ENCODE measurements around the gene DNAJC18.

Gene DNAJC18

DNA sequence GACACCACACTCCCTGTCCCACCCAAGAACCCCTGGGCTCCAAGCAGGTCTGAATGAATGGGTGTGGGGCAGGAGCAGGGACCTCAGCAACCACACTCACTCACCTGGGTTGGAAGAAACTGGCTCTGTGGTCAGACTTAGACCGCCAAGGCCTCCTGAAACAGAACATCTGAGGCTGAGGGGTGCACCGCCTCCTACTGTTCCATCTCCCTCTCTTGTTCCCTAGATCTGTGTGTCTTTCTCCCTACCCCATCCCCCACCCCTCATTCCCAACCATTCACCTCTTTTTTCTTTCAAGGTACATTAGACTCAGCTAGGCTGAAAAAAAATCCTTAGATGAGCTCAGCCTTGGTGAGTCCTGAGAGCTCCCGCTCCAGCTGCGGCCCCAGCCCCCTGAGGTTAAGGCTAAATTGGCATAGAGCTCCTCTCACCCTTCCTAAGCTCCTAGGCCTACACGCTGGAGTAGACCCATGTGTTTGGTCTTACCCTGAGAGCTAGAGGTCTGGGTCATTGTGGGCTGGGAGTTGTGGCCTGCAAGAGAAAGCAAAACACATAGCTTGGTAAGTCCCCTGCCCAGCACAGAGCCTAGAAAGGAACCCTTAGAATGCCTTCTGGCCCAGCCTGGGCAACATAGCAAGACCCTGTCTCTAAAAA is 18.5 kb upstream of the DNAJC18 start:
- Histone ChIP-seq H3K4me3 (ENCODE audit: low read depth, low read length) (no peak overlapping the region), H3K27me3 (replicated peaks) (no peaks in the 10 kb centered on the region), H3K27ac (no peak overlapping the region), H3K36me3 (replicated peaks) (peaks cover 10% of the 10 kb centered on the region)
- TF ChIP-seq, protein P1, sequence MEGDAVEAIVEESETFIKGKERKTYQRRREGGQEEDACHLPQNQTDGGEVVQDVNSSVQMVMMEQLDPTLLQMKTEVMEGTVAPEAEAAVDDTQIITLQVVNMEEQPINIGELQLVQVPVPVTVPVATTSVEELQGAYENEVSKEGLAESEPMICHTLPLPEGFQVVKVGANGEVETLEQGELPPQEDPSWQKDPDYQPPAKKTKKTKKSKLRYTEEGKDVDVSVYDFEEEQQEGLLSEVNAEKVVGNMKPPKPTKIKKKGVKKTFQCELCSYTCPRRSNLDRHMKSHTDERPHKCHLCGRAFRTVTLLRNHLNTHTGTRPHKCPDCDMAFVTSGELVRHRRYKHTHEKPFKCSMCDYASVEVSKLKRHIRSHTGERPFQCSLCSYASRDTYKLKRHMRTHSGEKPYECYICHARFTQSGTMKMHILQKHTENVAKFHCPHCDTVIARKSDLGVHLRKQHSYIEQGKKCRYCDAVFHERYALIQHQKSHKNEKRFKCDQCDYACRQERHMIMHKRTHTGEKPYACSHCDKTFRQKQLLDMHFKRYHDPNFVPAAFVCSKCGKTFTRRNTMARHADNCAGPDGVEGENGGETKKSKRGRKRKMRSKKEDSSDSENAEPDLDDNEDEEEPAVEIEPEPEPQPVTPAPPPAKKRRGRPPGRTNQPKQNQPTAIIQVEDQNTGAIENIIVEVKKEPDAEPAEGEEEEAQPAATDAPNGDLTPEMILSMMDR (IDR thresholded peaks at IDR 0.05; ENCODE audit: low read depth, low read length, missing control alignments), result no peak
- in situ Hi-C loops (cut with HindIII; ENCODE audit: low pct_ligation_motif_present, low sequenced_read_pairs), result no loop called here
- no peak for DNase-seq

DNA sequence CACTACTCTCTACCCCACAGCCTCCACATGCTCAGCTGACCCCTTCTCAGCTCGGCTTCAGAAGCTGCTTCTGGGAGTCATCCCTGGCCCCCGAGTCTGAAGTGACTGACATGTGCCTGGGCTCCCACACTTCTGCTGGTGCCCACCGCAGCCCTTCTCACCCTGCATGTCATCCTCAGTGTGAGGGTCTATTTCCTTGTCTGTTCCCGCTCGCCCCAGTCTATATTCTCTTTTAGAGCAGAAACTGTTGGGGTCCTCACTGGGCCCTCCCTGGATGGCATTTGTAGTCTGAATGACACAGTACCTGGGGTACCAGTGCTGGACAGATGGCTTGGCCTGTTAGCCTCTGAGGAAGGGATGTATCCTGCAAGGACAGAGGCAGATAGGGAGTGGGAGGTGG is 17.9 kb upstream of the DNAJC18 start:
- no peaks in the 10 kb centered on the region for H3K27me3 ChIP-seq (replicated peaks)
- no peak for DNase-seq
- TF ChIP-seq, protein P1 (IDR thresholded peaks at IDR 0.05; ENCODE audit: low read depth, low read length, missing control alignments), result no peak
- H3K4me3 ChIP-seq (ENCODE audit: low read depth, low read length), result no peak overlapping the region
- in situ Hi-C loops (cut with HindIII; ENCODE audit: low pct_ligation_motif_present, low sequenced_read_pairs), result no loop called here
- H3K27ac ChIP-seq, result no peak overlapping the region
- H3K36me3 ChIP-seq (replicated peaks), result peaks cover 12% of the 10 kb centered on the region

DNA sequence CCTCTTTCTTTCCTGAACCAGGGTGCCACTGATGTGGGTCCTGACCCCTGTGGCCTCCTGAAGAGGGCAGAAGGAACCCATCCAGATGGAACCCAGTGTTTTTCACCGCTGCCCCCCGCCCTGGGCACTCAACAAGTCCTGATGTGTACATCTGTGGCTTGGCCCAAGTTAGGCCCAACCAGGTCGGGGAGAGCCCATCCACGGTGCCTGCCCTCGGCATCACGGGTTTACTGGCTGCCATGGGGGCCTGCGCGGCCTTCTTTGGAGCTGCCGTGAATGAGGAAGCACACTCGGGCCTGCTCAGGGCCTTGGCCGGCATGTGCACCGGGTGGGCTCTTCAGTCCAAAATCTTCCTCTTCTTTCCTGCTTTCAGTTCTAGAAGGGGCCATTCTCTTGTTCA is 17.5 kb upstream of the DNAJC18 start:
- H3K27ac ChIP-seq, result no peak overlapping the region
- in situ Hi-C loops (cut with HindIII; ENCODE audit: low pct_ligation_motif_present, low sequenced_read_pairs), result no loop called here
- H3K4me3 ChIP-seq (ENCODE audit: low read depth, low read length), result no peak overlapping the region
- TF ChIP-seq, protein P1 (IDR thresholded peaks at IDR 0.05; ENCODE audit: low read depth, low read length, missing control alignments), result no peak
- H3K36me3 ChIP-seq (replicated peaks), result peaks cover 17% of the 10 kb centered on the region
- H3K27me3 ChIP-seq (replicated peaks), result no peaks in the 10 kb centered on the region
- DNase-seq, result no peak

DNA sequence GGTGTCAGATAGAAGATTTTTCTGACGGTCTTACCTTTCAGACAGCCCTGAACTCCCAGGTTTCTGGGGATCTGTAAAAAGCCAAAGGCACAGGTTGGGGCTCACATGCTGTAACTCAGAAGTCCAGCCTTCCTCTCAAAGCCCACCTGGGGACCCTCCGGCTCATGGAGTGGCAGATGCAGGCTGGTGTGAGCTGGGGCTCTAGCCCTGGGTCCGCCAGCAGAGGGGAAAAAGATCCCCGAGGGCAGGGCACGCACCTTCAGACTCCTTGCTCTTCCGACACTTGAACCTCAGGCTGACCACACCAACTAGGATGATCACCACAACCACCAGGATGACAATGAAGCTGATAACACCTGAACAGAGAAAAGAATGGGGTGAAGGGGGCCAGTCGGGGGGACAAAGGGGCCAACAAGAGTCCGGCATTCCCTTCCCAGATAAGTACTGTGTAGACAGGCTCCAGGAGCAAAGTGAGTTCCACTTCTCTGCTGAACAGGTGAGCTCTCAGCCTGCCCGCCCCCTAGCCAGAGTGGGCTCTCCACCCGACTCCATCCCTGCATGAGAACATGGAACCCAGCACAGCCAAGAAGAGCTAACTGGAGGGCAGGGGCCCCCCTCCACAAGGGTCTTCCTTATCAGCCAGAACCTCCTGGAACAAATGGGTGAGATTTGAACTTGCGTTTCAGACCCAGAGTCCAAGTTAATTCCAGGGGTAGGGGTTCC is 15.4 kb upstream of the DNAJC18 start:
- peaks cover 26% of the 10 kb centered on the region for H3K36me3 ChIP-seq (replicated peaks)
- no peak overlapping the region for H3K27ac ChIP-seq
- TF ChIP-seq, protein P1 (IDR thresholded peaks at IDR 0.05; ENCODE audit: low read depth, low read length, missing control alignments), result no peak
- H3K4me3 ChIP-seq (ENCODE audit: low read depth, low read length), result no peak overlapping the region
- no peak for DNase-seq
- in situ Hi-C loops (cut with HindIII; ENCODE audit: low pct_ligation_motif_present, low sequenced_read_pairs), result no loop called here
- no peaks in the 10 kb centered on the region for H3K27me3 ChIP-seq (replicated peaks)

DNA sequence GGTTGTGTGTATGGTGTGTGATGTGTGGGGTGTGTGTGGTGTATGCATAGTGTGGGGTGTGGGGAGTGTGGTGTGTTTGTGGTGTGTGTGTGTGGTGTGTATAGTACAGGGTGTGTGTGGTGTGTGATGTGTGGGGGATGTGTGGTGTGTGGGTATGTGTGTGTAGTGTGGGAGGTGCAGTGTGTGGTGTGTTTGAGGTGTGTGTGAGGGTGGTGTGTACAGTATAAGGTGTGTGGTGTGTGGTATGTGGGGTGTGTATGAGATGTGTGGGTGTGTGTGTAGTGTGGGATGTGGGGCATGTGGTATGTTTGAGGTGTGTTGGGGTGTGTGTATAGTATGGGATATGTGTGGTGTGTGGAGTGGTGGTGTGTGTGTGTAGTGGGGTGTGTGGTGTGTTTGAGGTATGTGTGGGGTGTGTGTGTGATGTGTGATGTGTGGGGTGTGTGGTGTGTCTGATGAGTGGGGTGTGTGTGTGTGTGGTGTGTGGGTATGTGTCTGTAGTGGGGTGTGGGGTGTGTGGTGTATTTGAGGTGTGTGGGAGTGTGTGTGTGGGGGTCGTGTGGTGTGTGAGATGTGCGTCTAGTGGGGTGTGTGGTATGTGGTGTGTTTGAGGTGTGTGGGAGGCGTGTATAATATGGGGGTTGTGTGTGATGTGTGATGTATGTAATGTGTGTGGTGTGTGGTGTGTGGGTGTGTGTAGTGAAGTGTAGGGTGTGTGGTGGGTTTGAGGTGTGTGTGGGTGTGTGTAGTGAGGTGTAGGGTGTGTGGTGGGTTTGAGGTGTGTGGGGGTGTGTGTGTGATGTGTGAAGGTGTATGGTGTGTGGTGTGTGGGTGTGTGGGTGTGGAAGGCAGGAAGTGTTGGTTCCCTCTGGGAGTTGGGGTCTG is 14.6 kb upstream of the DNAJC18 start:
- Histone ChIP-seq H3K27ac (no peak overlapping the region), H3K27me3 (replicated peaks) (no peaks in the 10 kb centered on the region), H3K36me3 (replicated peaks) (peaks cover 30% of the 10 kb centered on the region), H3K4me3 (ENCODE audit: low read depth, low read length) (no peak overlapping the region)
- TF ChIP-seq, protein P1 (IDR thresholded peaks at IDR 0.05; ENCODE audit: low read depth, low read length, missing control alignments), result no peak
- no peak for DNase-seq
- in situ Hi-C loops (cut with HindIII; ENCODE audit: low pct_ligation_motif_present, low sequenced_read_pairs), result no loop called here
